ENCODE measurements around the gene TMTC2.

Gene TMTC2

GRCh38 chr12:82787016-82787415, 100.3 kb downstream of the TMTC2 start:
- H3K9me3 ChIP-seq (ENCODE audit: insufficient read depth, low read length), result no peaks in the 10 kb centered on the region
- no peak for DNase-seq (ENCODE audit: low read depth, low spot score)
- no peaks in the 10 kb centered on the region for H3K36me3 ChIP-seq (ENCODE audit: insufficient read depth, insufficient read length, low read length)
- TF ChIP-seq ZNF274 (IDR thresholded peaks at IDR 0.05; ENCODE audit: low read depth, low read length), result no peak
- no peaks in the 10 kb centered on the region for H3K4me1 ChIP-seq (ENCODE audit: insufficient read depth, insufficient read length)
- no peaks in the 10 kb centered on the region for H3K27me3 ChIP-seq (ENCODE audit: insufficient read depth, insufficient read length)
- no peak overlapping the region for H3K4me3 ChIP-seq (ENCODE audit: insufficient read length, low read depth)
- no peak overlapping the region for H3K9ac ChIP-seq (ENCODE audit: insufficient read length, low read depth)

GRCh38 chr12:82788594-82788993, 101.9 kb downstream of the TMTC2 start:
- Histone ChIP-seq H3K27me3 (ENCODE audit: insufficient read depth, insufficient read length) (no peaks in the 10 kb centered on the region), H3K4me1 (ENCODE audit: insufficient read depth, insufficient read length) (no peaks in the 10 kb centered on the region), H3K36me3 (ENCODE audit: insufficient read depth, insufficient read length, low read length) (no peaks in the 10 kb centered on the region), H3K4me3 (ENCODE audit: insufficient read length, low read depth) (no peak overlapping the region), H3K9me3 (ENCODE audit: insufficient read depth, low read length) (no peaks in the 10 kb centered on the region), H3K9ac (ENCODE audit: insufficient read length, low read depth) (no peak overlapping the region)
- TF ChIP-seq SUZ12 (IDR thresholded peaks at IDR 0.05; ENCODE audit: extremely low read depth, insufficient read depth, insufficient read length) (no peak), ZNF274 (IDR thresholded peaks at IDR 0.05; ENCODE audit: low read depth, low read length) (no peak), YY1 (IDR thresholded peaks at IDR 0.05; ENCODE audit: insufficient read depth, insufficient read length) (no peak)
- DNase-seq (ENCODE audit: low read depth, low spot score), result no peak

- Histone ChIP-seq H3K9ac (ENCODE audit: insufficient read length, low read depth) (no peak overlapping the region), H3K4me3 (ENCODE audit: insufficient read length, low read depth) (no peak overlapping the region), H3K4me1 (ENCODE audit: insufficient read depth, insufficient read length) (no peaks in the 10 kb centered on the region), H3K36me3 (ENCODE audit: insufficient read depth, insufficient read length, low read length) (no peaks in the 10 kb centered on the region), H3K9me3 (ENCODE audit: insufficient read depth, low read length) (no peaks in the 10 kb centered on the region), H3K27me3 (ENCODE audit: insufficient read depth, insufficient read length) (no peaks in the 10 kb centered on the region)
- no peak for DNase-seq (ENCODE audit: low read depth, low spot score)
- no peak for TF ChIP-seq SUZ12 (IDR thresholded peaks at IDR 0.05; ENCODE audit: extremely low read depth, insufficient read depth, insufficient read length)
- no peak for TF ChIP-seq ZNF274 (IDR thresholded peaks at IDR 0.05; ENCODE audit: low read depth, low read length)
Observed at GRCh38 chr12:82789674-82790073, 103.0 kb downstream of the TMTC2 start.

- Histone ChIP-seq H3K9ac (ENCODE audit: insufficient read length, low read depth) (no peak overlapping the region), H3K4me1 (ENCODE audit: insufficient read depth, insufficient read length) (no peaks in the 10 kb centered on the region), H3K27me3 (ENCODE audit: insufficient read depth, insufficient read length) (no peaks in the 10 kb centered on the region), H3K36me3 (ENCODE audit: insufficient read depth, insufficient read length, low read length) (no peaks in the 10 kb centered on the region), H3K4me3 (ENCODE audit: insufficient read length, low read depth) (no peak overlapping the region), H3K9me3 (ENCODE audit: insufficient read depth, low read length) (no peaks in the 10 kb centered on the region)
- DNase-seq (ENCODE audit: low read depth, low spot score), result no peak
- TF ChIP-seq ZNF274 (IDR thresholded peaks at IDR 0.05; ENCODE audit: low read depth, low read length) (no peak), SUZ12 (IDR thresholded peaks at IDR 0.05; ENCODE audit: extremely low read depth, insufficient read depth, insufficient read length) (no peak), YY1 (IDR thresholded peaks at IDR 0.05; ENCODE audit: insufficient read depth, insufficient read length) (no peak)
Observed at GRCh38 chr12:82793751-82794281, 107.1 kb downstream of the TMTC2 start.

GRCh38 chr12:82797480-82797879, 110.8 kb downstream of the TMTC2 start:
- TF ChIP-seq SUZ12 (IDR thresholded peaks at IDR 0.05; ENCODE audit: extremely low read depth, insufficient read depth, insufficient read length), result no peak
- TF ChIP-seq YY1 (IDR thresholded peaks at IDR 0.05; ENCODE audit: insufficient read depth, insufficient read length), result no peak
- TF ChIP-seq ZNF274 (IDR thresholded peaks at IDR 0.05; ENCODE audit: low read depth, low read length), result no peak
- Histone ChIP-seq H3K36me3 (ENCODE audit: insufficient read depth, insufficient read length, low read length) (no peaks in the 10 kb centered on the region), H3K4me1 (ENCODE audit: insufficient read depth, insufficient read length) (no peaks in the 10 kb centered on the region), H3K4me3 (ENCODE audit: insufficient read length, low read depth) (no peak overlapping the region), H3K9ac (ENCODE audit: insufficient read length, low read depth) (no peak overlapping the region), H3K27me3 (ENCODE audit: insufficient read depth, insufficient read length) (no peaks in the 10 kb centered on the region), H3K9me3 (ENCODE audit: insufficient read depth, low read length) (peaks cover 9% of the 10 kb centered on the region; the same call in 1 of the 2 replicates)
- no peak for DNase-seq (ENCODE audit: low read depth, low spot score)

- H3K9ac ChIP-seq (ENCODE audit: insufficient read length, low read depth), result no peak overlapping the region
- TF ChIP-seq SUZ12 (IDR thresholded peaks at IDR 0.05; ENCODE audit: extremely low read depth, insufficient read depth, insufficient read length), result no peak
- no peak for TF ChIP-seq ZNF274 (IDR thresholded peaks at IDR 0.05; ENCODE audit: low read depth, low read length)
- TF ChIP-seq YY1 (IDR thresholded peaks at IDR 0.05; ENCODE audit: insufficient read depth, insufficient read length), result no peak
- H3K4me1 ChIP-seq (ENCODE audit: insufficient read depth, insufficient read length), result no peaks in the 10 kb centered on the region
- no peak overlapping the region for H3K4me3 ChIP-seq (ENCODE audit: insufficient read length, low read depth)
- peaks cover 9% of the 10 kb centered on the region; the same call in 1 of the 2 replicates for H3K9me3 ChIP-seq (ENCODE audit: insufficient read depth, low read length)
- H3K36me3 ChIP-seq (ENCODE audit: insufficient read depth, insufficient read length, low read length), result no peaks in the 10 kb centered on the region
- no peak for DNase-seq (ENCODE audit: low read depth, low spot score)
- no peaks in the 10 kb centered on the region for H3K27me3 ChIP-seq (ENCODE audit: insufficient read depth, insufficient read length)
Observed at GRCh38 chr12:82800185-82800584, 113.5 kb downstream of the TMTC2 start.

- H3K4me1 ChIP-seq (ENCODE audit: insufficient read depth, insufficient read length), result no peaks in the 10 kb centered on the region
- H3K36me3 ChIP-seq (ENCODE audit: insufficient read depth, insufficient read length, low read length), result no peaks in the 10 kb centered on the region
- no peak overlapping the region for H3K4me3 ChIP-seq (ENCODE audit: insufficient read length, low read depth)
- H3K9me3 ChIP-seq (ENCODE audit: insufficient read depth, low read length), result peaks cover 9% of the 10 kb centered on the region; the same call in 1 of the 2 replicates
- no peak for DNase-seq (ENCODE audit: low read depth, low spot score)
- no peak overlapping the region for H3K9ac ChIP-seq (ENCODE audit: insufficient read length, low read depth)
- no peak for TF ChIP-seq YY1 (IDR thresholded peaks at IDR 0.05; ENCODE audit: insufficient read depth, insufficient read length)
- TF ChIP-seq ZNF274 (IDR thresholded peaks at IDR 0.05; ENCODE audit: low read depth, low read length), result no peak
- TF ChIP-seq SUZ12 (IDR thresholded peaks at IDR 0.05; ENCODE audit: extremely low read depth, insufficient read depth, insufficient read length), result no peak
- no peaks in the 10 kb centered on the region for H3K27me3 ChIP-seq (ENCODE audit: insufficient read depth, insufficient read length)
Observed at GRCh38 chr12:82801951-82802610, 115.4 kb downstream of the TMTC2 start.
